Stimulated activated naive CD8-positive, alpha-beta T cell treated with anti-CD3 and anti-CD28 coated beads, Interleukin-15, amount 100 ng/mL, for 72 hours (primary cell): ENCODE data around the gene ZZZ3.
"Not testable (repeated sequence)": the region's sequence is repeated elsewhere in the genome, so short reads cannot be mapped to it uniquely, and the experiment has no call there.

ENCODE experiments used
- ATAC-seq: fragments of 150-1000 bp; cut with Tn5 transposase; 2 replicates; pipeline ENCODE4 v1.10.0; 2021; ENCODE audit warnings: mild to moderate bottlenecking, moderate library complexity
- DNase-seq, 2 donors: peaks; one replicate each; pipeline ENCODE4 v3.0.0; 2021 to 2022
- H3K27ac Mint-ChIP-seq, 2 donors: one replicate each; pipeline ENCODE4 v1.8.0; 2022; ENCODE audit warnings: mild to moderate bottlenecking in 2 of 2, mixed read lengths in 2 of 2, moderate library complexity in 2 of 2
- H3K27me3 Mint-ChIP-seq: one replicate; pipeline ENCODE4 v1.8.0; 2022; ENCODE audit warnings: mixed read lengths
- H3K4me1 Mint-ChIP-seq: one replicate; pipeline ENCODE4 v1.8.0; 2022; ENCODE audit warnings: mild to moderate bottlenecking, mixed read lengths
- H3K4me3 Mint-ChIP-seq, 2 donors: one replicate each; pipeline ENCODE4 v1.8.0; 2022; ENCODE audit warnings: mild to moderate bottlenecking in 2 of 2, mixed read lengths in 2 of 2, moderate library complexity in 1 of 2
- H3K9me3 Mint-ChIP-seq, 2 donors: one replicate each; pipeline ENCODE4 v1.8.0; 2022; ENCODE audit warnings: mixed read lengths in 2 of 2

The ZZZ3 gene

GRCh38 chr1:77678660-77679610, 3.5 kb downstream of the ZZZ3 start:
- H3K9me3 Mint-ChIP-seq: no peaks in the 10 kb centered on the region
- peak overlapping the region in 1 of 2 donors; percentile 24 for H3K4me3 Mint-ChIP-seq

GRCh38 chr1:77674807-77675206, 7.7 kb downstream of the ZZZ3 start:
- not testable (repeated sequence) for H3K9me3 Mint-ChIP-seq, H3K27ac Mint-ChIP-seq, DNase-seq, H3K4me3 Mint-ChIP-seq, H3K27me3 Mint-ChIP-seq, ATAC-seq
- peaks cover 72% of the 10 kb centered on the region for H3K4me1 Mint-ChIP-seq

More at GRCh38 chr1:77678660-77679610, 3.5 kb downstream of the ZZZ3 start:
- Mint-ChIP-seq H3K27ac (no peak overlapping the region), H3K4me1 (peaks cover 50% of the 10 kb centered on the region), H3K27me3 (no peaks in the 10 kb centered on the region)
- DNase-seq (no peak), ATAC-seq (no peak)

GRCh38 chr1:77673716-77674355, 8.6 kb downstream of the ZZZ3 start:
- DNase-seq: no peak
- Mint-ChIP-seq H3K27me3 (no peaks in the 10 kb centered on the region), H3K4me1 (peaks cover 74% of the 10 kb centered on the region), H3K4me3 (no peak overlapping the region), H3K9me3 (no peaks in the 10 kb centered on the region), H3K27ac (peak overlapping the region in 1 of 2 donors; percentile 42)
- ATAC-seq: no peak

GRCh38 chr1:77673030-77673429, 9.4 kb downstream of the ZZZ3 start:
- ATAC-seq (no peak), DNase-seq (no peak)
- Mint-ChIP-seq H3K4me1 (peaks cover 75% of the 10 kb centered on the region), H3K9me3 (no peaks in the 10 kb centered on the region), H3K4me3 (peak overlapping the region in 1 of 2 donors; percentile 62), H3K27me3 (no peaks in the 10 kb centered on the region), H3K27ac (peak overlapping the region in 1 of 2 donors; percentile 67)

GRCh38 chr1:77672374-77672773, 10.1 kb downstream of the ZZZ3 start:
- Mint-ChIP-seq H3K4me3 (peak overlapping the region in 1 of 2 donors; percentile 62), H3K4me1 (peaks cover 82% of the 10 kb centered on the region)

GRCh38 chr1:77671836-77672235, 10.6 kb downstream of the ZZZ3 start:
- DNase-seq (no peak), ATAC-seq (no peak)
- Mint-ChIP-seq H3K4me1 (peaks cover 85% of the 10 kb centered on the region), H3K9me3 (no peaks in the 10 kb centered on the region), H3K27ac (peak overlapping the region; percentile 3), H3K4me3 (peak overlapping the region; percentile 9 to 33), H3K27me3 (no peaks in the 10 kb centered on the region)

More at GRCh38 chr1:77672374-77672773, 10.1 kb downstream of the ZZZ3 start:
- Mint-ChIP-seq H3K9me3 (no peaks in the 10 kb centered on the region), H3K27me3 (no peaks in the 10 kb centered on the region), H3K27ac (no peak overlapping the region)
- DNase-seq: no peak
- ATAC-seq: no peak

- no peak overlapping the region for H3K27ac Mint-ChIP-seq
- ATAC-seq (no peak), DNase-seq (no peak)
- no peaks in the 10 kb centered on the region for H3K9me3 Mint-ChIP-seq
- H3K4me1 Mint-ChIP-seq: peaks cover 85% of the 10 kb centered on the region
- no peaks in the 10 kb centered on the region for H3K27me3 Mint-ChIP-seq
- H3K4me3 Mint-ChIP-seq: no peak overlapping the region
These were observed 12.1 kb downstream of the ZZZ3 start for GRCh38 chr1:77670330-77670729.

GRCh38 chr1:77668924-77669449, 13.5 kb downstream of the ZZZ3 start:
- Mint-ChIP-seq H3K27ac (peak overlapping the region; percentile 57 to 63), H3K4me1 (peaks cover 86% of the 10 kb centered on the region), H3K9me3 (no peaks in the 10 kb centered on the region), H3K27me3 (no peaks in the 10 kb centered on the region), H3K4me3 (peak overlapping the region in 1 of 2 donors; percentile 24)
- DNase-seq: no peak
- peak; percentile 26 for ATAC-seq

GRCh38 chr1:77664939-77665516, 17.4 kb downstream of the ZZZ3 start:
- Mint-ChIP-seq H3K27me3 (no peaks in the 10 kb centered on the region), H3K9me3 (no peaks in the 10 kb centered on the region), H3K27ac (peak overlapping the region in 1 of 2 donors; percentile 31), H3K4me1 (peaks cover 64% of the 10 kb centered on the region), H3K4me3 (no peak overlapping the region)
- DNase-seq (no peak), ATAC-seq (no peak)

- Mint-ChIP-seq H3K27me3 (no peaks in the 10 kb centered on the region), H3K4me3 (no peak overlapping the region), H3K9me3 (no peaks in the 10 kb centered on the region), H3K27ac (peak overlapping the region in 1 of 2 donors; percentile 52), H3K4me1 (peaks cover 41% of the 10 kb centered on the region)
- no peak for DNase-seq
- ATAC-seq: no peak
These were observed 20.8 kb downstream of the ZZZ3 start for GRCh38 chr1:77661696-77662095.

GRCh38 chr1:77659879-77660593, 22.4 kb downstream of the ZZZ3 start:
- no peak overlapping the region for H3K27ac Mint-ChIP-seq
- H3K27me3 Mint-ChIP-seq: no peaks in the 10 kb centered on the region
- H3K9me3 Mint-ChIP-seq: no peaks in the 10 kb centered on the region
- no peak overlapping the region for H3K4me3 Mint-ChIP-seq
- DNase-seq: no peak
- H3K4me1 Mint-ChIP-seq: peaks cover 41% of the 10 kb centered on the region
- ATAC-seq: no peak

GRCh38 chr1:77658271-77658670, 24.2 kb downstream of the ZZZ3 start:
- Mint-ChIP-seq H3K4me1 (peaks cover 27% of the 10 kb centered on the region), H3K4me3 (no peak overlapping the region), H3K27ac (no peak overlapping the region), H3K27me3 (no peaks in the 10 kb centered on the region), H3K9me3 (peaks cover 0 to 3% of the 10 kb centered on the region in 2 donors)
- DNase-seq (no peak), ATAC-seq (no peak)

- H3K9me3 Mint-ChIP-seq: peaks cover 4 to 9% of the 10 kb centered on the region in 2 donors
- no peak overlapping the region for H3K4me3 Mint-ChIP-seq
- ATAC-seq (peak; percentile 42), DNase-seq (no peak)
- no peaks in the 10 kb centered on the region for H3K27me3 Mint-ChIP-seq
- H3K27ac Mint-ChIP-seq: no peak overlapping the region
- peaks cover 30% of the 10 kb centered on the region for H3K4me1 Mint-ChIP-seq
These were observed 27.0 kb downstream of the ZZZ3 start for GRCh38 chr1:77655431-77655974.

GRCh38 chr1:77652970-77653516, 29.4 kb downstream of the ZZZ3 start:
- DNase-seq: no peak
- no peak overlapping the region for H3K4me3 Mint-ChIP-seq
- H3K27me3 Mint-ChIP-seq: no peaks in the 10 kb centered on the region
- peak overlapping the region in 1 of 2 donors; percentile 87 for H3K27ac Mint-ChIP-seq
- no peak for ATAC-seq
- peaks cover 20 to 31% of the 10 kb centered on the region in 2 donors for H3K9me3 Mint-ChIP-seq
- peaks cover 24% of the 10 kb centered on the region for H3K4me1 Mint-ChIP-seq
